HepG2 (cell line): ENCODE measurements around the gene PCNX1. TPM values are rescaled to one million over a fixed set of nuclear protein-coding genes. Genes with fewer than 3 reads are reported as not detected.

Experiments used
- CREM ChIP-seq, 2 experiments: sonication (generic) in 1 of 2; formaldehyde crosslinking in 1 of 2; IDR thresholded peaks; 2 replicates each; pipeline versions ENCODE4 v1.4.0 to v1.6.1; 2016 to 2020; ENCODE audit warnings: antibody characterized with exemption in 1 of 2, mild to moderate bottlenecking in 1 of 2, missing genetic modification reagents in 1 of 2
- HNRNPLL ChIP-seq: fragments of 200-400 bp; formaldehyde crosslinking; IDR thresholded peaks from 2 replicates; pipeline ENCODE4 v1.6.1; 2017; ENCODE audit warnings: mild to moderate bottlenecking, low read depth, low read length; ENCODE audit not compliant: poor library complexity, severe bottlenecking
- MTA3 ChIP-seq: sonication (generic); formaldehyde crosslinking; IDR thresholded peaks from 2 replicates; pipeline ENCODE4 v1.4.0; 2020; ENCODE audit warnings: missing genetic modification reagents
- NFRKB ChIP-seq: fragments of 450-650 bp; IDR thresholded peaks from 2 replicates; pipeline ENCODE4 v1.6.1; 2017
- RARA ChIP-seq: IDR thresholded peaks from 2 replicates; pipeline ENCODE4 v1.6.1; 2016; ENCODE audit warnings: missing genetic modification reagents, missing compliant biosample characterization
- SKI ChIP-seq: fragments of 450-650 bp; IDR thresholded peaks from one replicate; pipeline ENCODE4 v1.6.1; 2018; ENCODE audit warnings: mild to moderate bottlenecking; ENCODE audit not compliant: partially characterized antibody
- SOX5 ChIP-seq: IDR thresholded peaks from 2 replicates; pipeline ENCODE4 v1.6.1; 2016; ENCODE audit warnings: borderline replicate concordance
- SSRP1 ChIP-seq: IDR thresholded peaks from 2 replicates; pipeline ENCODE4 v1.6.1; 2016; ENCODE audit warnings: control low read depth
- THAP11 ChIP-seq: IDR thresholded peaks from 2 replicates; pipeline ENCODE4 v1.6.1; 2016; ENCODE audit warnings: missing biosample characterization, missing genetic modification reagents
- ZC3H4 ChIP-seq: sonication (generic); formaldehyde crosslinking; IDR thresholded peaks from 2 replicates; pipeline ENCODE4 v1.4.0; 2020; ENCODE audit warnings: missing genetic modification reagents, borderline replicate concordance
- ZFYVE20 ChIP-seq: sonication (generic); formaldehyde crosslinking; IDR thresholded peaks from 2 replicates; pipeline ENCODE4 v1.8.0; 2023; ENCODE audit warnings: low read depth, mild to moderate bottlenecking, moderate library complexity, missing genetic modification reagents, borderline replicate concordance
- ZNF235 ChIP-seq: sonication (generic); formaldehyde crosslinking; IDR thresholded peaks from 2 replicates; pipeline ENCODE4 v1.8.1; 2023; ENCODE audit warnings: mild to moderate bottlenecking, missing genetic modification reagents, borderline replicate concordance
- ZNF614 ChIP-seq: IDR thresholded peaks from 2 replicates; pipeline ENCODE4 v1.6.1; 2018; ENCODE audit warnings: missing biosample characterization, missing genetic modification reagents, inconsistent platforms, borderline replicate concordance
- polyA plus RNA-seq, 8 experiments: library from polyadenylated mRNA; depleted of rRNA in 3 of 8; stranded (reverse) in 7 of 8; unstranded in 1 of 8; fragments of >200 nt; fragmentation: Illumina TruSeq in 4 of 8; extraction: Trizol in 4 of 8; gene quantifications; 2 replicates each; pipeline versions ENCODE4 v1.2.1 to v1.2.3, GENCODE V29; 2011 to 2016; ENCODE audit warnings: low read depth in 4 of 8, missing spikeins in 1 of 8, mixed read lengths in 1 of 8; ENCODE audit not compliant: insufficient read depth in 1 of 8
- total RNA-seq, 5 experiments: library from RNA; depleted of rRNA; stranded (reverse); fragments of >200 nt; fragmentation: Illumina TruSeq; extraction: Trizol; gene quantifications; 2 replicates each; pipeline ENCODE4 v1.2.3, GENCODE V29; 2016; ENCODE audit warnings: low read depth in 1 of 5
- TF ChIP-seq, protein P1 (sequence below): sonication (generic); formaldehyde crosslinking; IDR thresholded peaks from 2 replicates; pipeline ENCODE4 v1.4.0; 2020; ENCODE audit warnings: mild to moderate bottlenecking, missing genetic modification reagents, borderline replicate concordance
- TF ChIP-seq, protein P2 (sequence below): IDR thresholded peaks from 2 replicates; pipeline ENCODE4 v1.4.0; 2020; ENCODE audit warnings: mild to moderate bottlenecking, missing genetic modification reagents
- TF ChIP-seq, protein P3 (sequence below): sonication (generic); formaldehyde crosslinking; IDR thresholded peaks from 2 replicates; pipeline ENCODE4 v1.4.0; 2020; ENCODE audit warnings: missing genetic modification reagents

PCNX1 gene
- total and polyA plus RNA-seq, 2 of the 13 experiments (the other 11 are each of a cell fraction or from before 2014, with no cell fraction given), result 24.9 to 30.3 TPM

DNA sequence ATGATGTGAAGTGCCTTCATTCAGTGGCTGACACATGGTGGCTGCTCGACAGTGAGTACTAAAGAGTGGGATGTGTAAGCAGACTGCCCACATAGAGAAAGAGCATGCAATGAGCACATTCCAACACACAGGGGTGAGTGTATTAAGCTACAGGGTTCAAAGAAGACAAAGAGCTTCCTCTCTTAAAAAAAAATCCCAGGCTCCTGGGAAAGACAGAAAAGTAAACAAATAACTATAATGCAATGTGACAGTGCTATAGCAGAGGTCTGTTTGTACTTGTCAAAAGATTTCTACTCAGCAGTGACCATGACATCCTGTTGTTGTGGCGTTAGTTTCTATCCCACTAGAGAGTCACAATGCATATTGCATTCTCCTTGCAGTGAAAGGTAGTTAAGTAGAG, 12.4 kb upstream of the PCNX1 start (continued):
- TF ChIP-seq, protein P1, sequence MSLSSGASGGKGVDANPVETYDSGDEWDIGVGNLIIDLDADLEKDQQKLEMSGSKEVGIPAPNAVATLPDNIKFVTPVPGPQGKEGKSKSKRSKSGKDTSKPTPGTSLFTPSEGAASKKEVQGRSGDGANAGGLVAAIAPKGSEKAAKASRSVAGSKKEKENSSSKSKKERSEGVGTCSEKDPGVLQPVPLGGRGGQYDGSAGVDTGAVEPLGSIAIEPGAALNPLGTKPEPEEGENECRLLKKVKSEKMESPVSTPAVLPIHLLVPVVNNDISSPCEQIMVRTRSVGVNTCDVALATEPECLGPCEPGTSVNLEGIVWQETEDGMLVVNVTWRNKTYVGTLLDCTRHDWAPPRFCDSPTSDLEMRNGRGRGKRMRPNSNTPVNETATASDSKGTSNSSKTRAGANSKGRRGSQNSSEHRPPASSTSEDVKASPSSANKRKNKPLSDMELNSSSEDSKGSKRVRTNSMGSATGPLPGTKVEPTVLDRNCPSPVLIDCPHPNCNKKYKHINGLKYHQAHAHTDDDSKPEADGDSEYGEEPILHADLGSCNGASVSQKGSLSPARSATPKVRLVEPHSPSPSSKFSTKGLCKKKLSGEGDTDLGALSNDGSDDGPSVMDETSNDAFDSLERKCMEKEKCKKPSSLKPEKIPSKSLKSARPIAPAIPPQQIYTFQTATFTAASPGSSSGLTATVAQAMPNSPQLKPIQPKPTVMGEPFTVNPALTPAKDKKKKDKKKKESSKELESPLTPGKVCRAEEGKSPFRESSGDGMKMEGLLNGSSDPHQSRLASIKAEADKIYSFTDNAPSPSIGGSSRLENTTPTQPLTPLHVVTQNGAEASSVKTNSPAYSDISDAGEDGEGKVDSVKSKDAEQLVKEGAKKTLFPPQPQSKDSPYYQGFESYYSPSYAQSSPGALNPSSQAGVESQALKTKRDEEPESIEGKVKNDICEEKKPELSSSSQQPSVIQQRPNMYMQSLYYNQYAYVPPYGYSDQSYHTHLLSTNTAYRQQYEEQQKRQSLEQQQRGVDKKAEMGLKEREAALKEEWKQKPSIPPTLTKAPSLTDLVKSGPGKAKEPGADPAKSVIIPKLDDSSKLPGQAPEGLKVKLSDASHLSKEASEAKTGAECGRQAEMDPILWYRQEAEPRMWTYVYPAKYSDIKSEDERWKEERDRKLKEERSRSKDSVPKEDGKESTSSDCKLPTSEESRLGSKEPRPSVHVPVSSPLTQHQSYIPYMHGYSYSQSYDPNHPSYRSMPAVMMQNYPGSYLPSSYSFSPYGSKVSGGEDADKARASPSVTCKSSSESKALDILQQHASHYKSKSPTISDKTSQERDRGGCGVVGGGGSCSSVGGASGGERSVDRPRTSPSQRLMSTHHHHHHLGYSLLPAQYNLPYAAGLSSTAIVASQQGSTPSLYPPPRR (CRISPR knock-in tag), result 0 out of 2 replicates have a peak, but pooled peaks have one; percentile 40
- TF ChIP-seq ZNF614 (CRISPR knock-in tag), result peak; percentile 47; the same call in 1 of the 2 replicates
- no peak for TF ChIP-seq ZC3H4 (CRISPR knock-in tag)
- TF ChIP-seq THAP11, result no peak
- TF ChIP-seq SSRP1 (CRISPR knock-in tag), result no peak
- TF ChIP-seq SKI, result peak; percentile 30
- TF ChIP-seq, protein P2, sequence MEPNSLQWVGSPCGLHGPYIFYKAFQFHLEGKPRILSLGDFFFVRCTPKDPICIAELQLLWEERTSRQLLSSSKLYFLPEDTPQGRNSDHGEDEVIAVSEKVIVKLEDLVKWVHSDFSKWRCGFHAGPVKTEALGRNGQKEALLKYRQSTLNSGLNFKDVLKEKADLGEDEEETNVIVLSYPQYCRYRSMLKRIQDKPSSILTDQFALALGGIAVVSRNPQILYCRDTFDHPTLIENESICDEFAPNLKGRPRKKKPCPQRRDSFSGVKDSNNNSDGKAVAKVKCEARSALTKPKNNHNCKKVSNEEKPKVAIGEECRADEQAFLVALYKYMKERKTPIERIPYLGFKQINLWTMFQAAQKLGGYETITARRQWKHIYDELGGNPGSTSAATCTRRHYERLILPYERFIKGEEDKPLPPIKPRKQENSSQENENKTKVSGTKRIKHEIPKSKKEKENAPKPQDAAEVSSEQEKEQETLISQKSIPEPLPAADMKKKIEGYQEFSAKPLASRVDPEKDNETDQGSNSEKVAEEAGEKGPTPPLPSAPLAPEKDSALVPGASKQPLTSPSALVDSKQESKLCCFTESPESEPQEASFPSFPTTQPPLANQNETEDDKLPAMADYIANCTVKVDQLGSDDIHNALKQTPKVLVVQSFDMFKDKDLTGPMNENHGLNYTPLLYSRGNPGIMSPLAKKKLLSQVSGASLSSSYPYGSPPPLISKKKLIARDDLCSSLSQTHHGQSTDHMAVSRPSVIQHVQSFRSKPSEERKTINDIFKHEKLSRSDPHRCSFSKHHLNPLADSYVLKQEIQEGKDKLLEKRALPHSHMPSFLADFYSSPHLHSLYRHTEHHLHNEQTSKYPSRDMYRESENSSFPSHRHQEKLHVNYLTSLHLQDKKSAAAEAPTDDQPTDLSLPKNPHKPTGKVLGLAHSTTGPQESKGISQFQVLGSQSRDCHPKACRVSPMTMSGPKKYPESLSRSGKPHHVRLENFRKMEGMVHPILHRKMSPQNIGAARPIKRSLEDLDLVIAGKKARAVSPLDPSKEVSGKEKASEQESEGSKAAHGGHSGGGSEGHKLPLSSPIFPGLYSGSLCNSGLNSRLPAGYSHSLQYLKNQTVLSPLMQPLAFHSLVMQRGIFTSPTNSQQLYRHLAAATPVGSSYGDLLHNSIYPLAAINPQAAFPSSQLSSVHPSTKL (CRISPR knock-in tag), result peak; percentile 80
- TF ChIP-seq, protein P3, sequence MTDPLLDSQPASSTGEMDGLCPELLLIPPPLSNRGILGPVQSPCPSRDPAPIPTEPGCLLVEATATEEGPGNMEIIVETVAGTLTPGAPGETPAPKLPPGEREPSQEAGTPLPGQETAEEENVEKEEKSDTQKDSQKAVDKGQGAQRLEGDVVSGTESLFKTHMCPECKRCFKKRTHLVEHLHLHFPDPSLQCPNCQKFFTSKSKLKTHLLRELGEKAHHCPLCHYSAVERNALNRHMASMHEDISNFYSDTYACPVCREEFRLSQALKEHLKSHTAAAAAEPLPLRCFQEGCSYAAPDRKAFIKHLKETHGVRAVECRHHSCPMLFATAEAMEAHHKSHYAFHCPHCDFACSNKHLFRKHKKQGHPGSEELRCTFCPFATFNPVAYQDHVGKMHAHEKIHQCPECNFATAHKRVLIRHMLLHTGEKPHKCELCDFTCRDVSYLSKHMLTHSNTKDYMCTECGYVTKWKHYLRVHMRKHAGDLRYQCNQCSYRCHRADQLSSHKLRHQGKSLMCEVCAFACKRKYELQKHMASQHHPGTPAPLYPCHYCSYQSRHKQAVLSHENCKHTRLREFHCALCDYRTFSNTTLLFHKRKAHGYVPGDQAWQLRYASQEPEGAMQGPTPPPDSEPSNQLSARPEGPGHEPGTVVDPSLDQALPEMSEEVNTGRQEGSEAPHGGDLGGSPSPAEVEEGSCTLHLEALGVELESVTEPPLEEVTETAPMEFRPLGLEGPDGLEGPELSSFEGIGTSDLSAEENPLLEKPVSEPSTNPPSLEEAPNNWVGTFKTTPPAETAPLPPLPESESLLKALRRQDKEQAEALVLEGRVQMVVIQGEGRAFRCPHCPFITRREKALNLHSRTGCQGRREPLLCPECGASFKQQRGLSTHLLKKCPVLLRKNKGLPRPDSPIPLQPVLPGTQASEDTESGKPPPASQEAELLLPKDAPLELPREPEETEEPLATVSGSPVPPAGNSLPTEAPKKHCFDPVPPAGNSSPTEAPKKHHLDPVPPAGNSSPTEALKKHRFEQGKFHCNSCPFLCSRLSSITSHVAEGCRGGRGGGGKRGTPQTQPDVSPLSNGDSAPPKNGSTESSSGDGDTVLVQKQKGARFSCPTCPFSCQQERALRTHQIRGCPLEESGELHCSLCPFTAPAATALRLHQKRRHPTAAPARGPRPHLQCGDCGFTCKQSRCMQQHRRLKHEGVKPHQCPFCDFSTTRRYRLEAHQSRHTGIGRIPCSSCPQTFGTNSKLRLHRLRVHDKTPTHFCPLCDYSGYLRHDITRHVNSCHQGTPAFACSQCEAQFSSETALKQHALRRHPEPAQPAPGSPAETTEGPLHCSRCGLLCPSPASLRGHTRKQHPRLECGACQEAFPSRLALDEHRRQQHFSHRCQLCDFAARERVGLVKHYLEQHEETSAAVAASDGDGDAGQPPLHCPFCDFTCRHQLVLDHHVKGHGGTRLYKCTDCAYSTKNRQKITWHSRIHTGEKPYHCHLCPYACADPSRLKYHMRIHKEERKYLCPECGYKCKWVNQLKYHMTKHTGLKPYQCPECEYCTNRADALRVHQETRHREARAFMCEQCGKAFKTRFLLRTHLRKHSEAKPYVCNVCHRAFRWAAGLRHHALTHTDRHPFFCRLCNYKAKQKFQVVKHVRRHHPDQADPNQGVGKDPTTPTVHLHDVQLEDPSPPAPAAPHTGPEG (CRISPR knock-in tag), result no peak
- no peak for TF ChIP-seq NFRKB
- peak; percentile 96 for TF ChIP-seq SOX5 (CRISPR knock-in tag)
- no peak for TF ChIP-seq ZNF235 (CRISPR knock-in tag)
- peak; percentile 27; the same call in 1 of the 2 replicates for TF ChIP-seq CREM (IDR thresholded peaks at IDR 0.05)
- TF ChIP-seq CREM (CRISPR knock-in tag; IDR thresholded peaks at IDR 0.05), result no peak
- TF ChIP-seq MTA3, result no peak
- TF ChIP-seq RARA (CRISPR knock-in tag), result peak; percentile 58
- TF ChIP-seq ZFYVE20 (CRISPR knock-in tag), result no peak
- no peak for TF ChIP-seq HNRNPLL
